NCI-H82 treated with DMSO at 0.1 percent for 48 hours (cell line): Measurements from ENCODE around the gene KIAA0825.

Source experiments
- DNase-seq: peaks from one replicate; lab custom pipeline; 2025; ENCODE audit not compliant: unreplicated experiment; lab: John Stamatoyannopoulos, UW

Gene KIAA0825

GRCh38 chr5:94316916-94317838 is 301.2 kb downstream of the KIAA0825 start:
- DNase-seq, result no peak

GRCh38 chr5:94314460-94315131 is 303.8 kb downstream of the KIAA0825 start:
- no peak for DNase-seq

GRCh38 chr5:94313696-94314095 is 304.7 kb downstream of the KIAA0825 start:
- DNase-seq, result no peak

GRCh38 chr5:94313188-94313587 is 305.2 kb downstream of the KIAA0825 start:
- DNase-seq, result no peak

- DNase-seq, result no peak
Observed at GRCh38 chr5:94312298-94312697, 306.1 kb downstream of the KIAA0825 start.

GRCh38 chr5:94310833-94311232 is 307.6 kb downstream of the KIAA0825 start:
- DNase-seq, result no peak

GRCh38 chr5:94309141-94309540 is 309.3 kb downstream of the KIAA0825 start:
- DNase-seq, result no peak

GRCh38 chr5:94308442-94308841 is 310.0 kb downstream of the KIAA0825 start:
- no peak for DNase-seq

- DNase-seq, result no peak
Observed at GRCh38 chr5:94304146-94304545, 314.3 kb downstream of the KIAA0825 start.

- no peak for DNase-seq
Observed at GRCh38 chr5:94288937-94289336, 329.5 kb downstream of the KIAA0825 start.

GRCh38 chr5:94285984-94286383 is 332.4 kb downstream of the KIAA0825 start:
- no peak for DNase-seq

GRCh38 chr5:94283093-94283492 is 335.3 kb downstream of the KIAA0825 start:
- no peak for DNase-seq

GRCh38 chr5:94281236-94281801 is 337.1 kb downstream of the KIAA0825 start:
- no peak for DNase-seq

GRCh38 chr5:94276751-94277150 is 341.7 kb downstream of the KIAA0825 start:
- no peak for DNase-seq

GRCh38 chr5:94276048-94276447 is 342.4 kb downstream of the KIAA0825 start:
- DNase-seq, result no peak

- DNase-seq, result no peak
Observed at GRCh38 chr5:94274707-94275106, 343.7 kb downstream of the KIAA0825 start.

- no peak for DNase-seq
Observed at GRCh38 chr5:94268226-94268625, 350.2 kb downstream of the KIAA0825 start.

GRCh38 chr5:94267350-94267899 is 351.0 kb downstream of the KIAA0825 start:
- DNase-seq, result no peak

GRCh38 chr5:94266170-94266569 is 352.2 kb downstream of the KIAA0825 start:
- DNase-seq, result no peak

GRCh38 chr5:94263068-94263467 is 355.3 kb downstream of the KIAA0825 start:
- DNase-seq, result no peak

- DNase-seq, result no peak
Observed at GRCh38 chr5:94260096-94260495, 358.3 kb downstream of the KIAA0825 start.

GRCh38 chr5:94254214-94254613 is 364.2 kb downstream of the KIAA0825 start:
- no peak for DNase-seq
